OCI-LY7 (cell line): Measurements from ENCODE around the gene SCNN1B. TPM values are rescaled to one million over a fixed set of nuclear protein-coding genes. Genes with fewer than 3 reads are reported as not detected.

Source experiments
- BruUV-seq: library from RNA; stranded (reverse); fragments of 400-500 nt; replicated peaks from 2 replicates; lab custom pipeline; 2021; lab: Mats Ljungman, UMichigan
- CTCF ChIA-PET: fragments of 300-600 bp; sonication (Branson Sonifier 250); formaldehyde crosslinking; loops from one replicate; lab custom pipeline; 2022; ENCODE audit warnings: antibody characterized with exemption; ENCODE audit not compliant: unreplicated experiment; lab: Charles Lee
- POLR2A ChIA-PET: fragments of 300-600 bp; sonication (Branson Sonifier 250); formaldehyde crosslinking; loops from one replicate; lab custom pipeline; 2022; ENCODE audit warnings: antibody characterized with exemption; lab: Charles Lee
- DNase-seq: peaks from one replicate; pipeline ENCODE4 v3.0.0-alpha.2; 2015; ENCODE audit warnings: low spot score
- H2AFZ ChIP-seq: fragments of 200-600 bp; sonication (generic), shearing (Covaris generic); 2 replicates; pipeline ENCODE4 v1.6.1; 2014; ENCODE audit warnings: mild to moderate bottlenecking, antibody characterized with exemption, low read length, moderate library complexity
- H3K27ac ChIP-seq: fragments of 200-600 bp; sonication (generic); 2 replicates; pipeline ENCODE4 v1.5.1; 2014; ENCODE audit warnings: mixed run types, low read depth, mild to moderate bottlenecking, moderate library complexity, low read length, inconsistent platforms; ENCODE audit not compliant: poor library complexity, severe bottlenecking
- H3K36me3 ChIP-seq: fragments of 200-600 bp; sonication (generic); 2 replicates; pipeline ENCODE4 v1.6.1; 2014; ENCODE audit warnings: mild to moderate bottlenecking, antibody characterized with exemption, low read length, moderate library complexity, mixed read lengths; ENCODE audit not compliant: insufficient read depth
- H3K4me1 ChIP-seq: fragments of 200-600 bp; sonication (generic); 2 replicates; pipeline ENCODE4 v1.5.1; 2014; ENCODE audit warnings: mild to moderate bottlenecking, low read length; ENCODE audit not compliant: insufficient read depth, poor library complexity, severe bottlenecking
- H3K4me2 ChIP-seq: fragments of 200-600 bp; sonication (generic); 2 replicates; pipeline ENCODE4 v1.6.1; 2014; ENCODE audit warnings: mild to moderate bottlenecking, low read length
- H3K4me3 ChIP-seq: fragments of 200-600 bp; sonication (generic); 2 replicates; pipeline ENCODE4 v1.5.1; 2014; ENCODE audit warnings: mild to moderate bottlenecking, low read depth, low read length; ENCODE audit not compliant: poor library complexity, severe bottlenecking
- H3K79me2 ChIP-seq: fragments of 200-600 bp; sonication (generic); 2 replicates; pipeline ENCODE4 v1.6.1; 2016; ENCODE audit warnings: low read depth, mild to moderate bottlenecking, low read length, moderate library complexity, mixed read lengths; ENCODE audit not compliant: insufficient read depth
- H3K9me2 ChIP-seq: fragments of 200-600 bp; sonication (generic); 2 replicates; pipeline ENCODE4 v1.6.1; 2016; ENCODE audit warnings: mild to moderate bottlenecking, low read length, mixed read lengths; ENCODE audit not compliant: insufficient read depth
- H3K9me3 ChIP-seq: fragments of 200-600 bp; sonication (generic); 2 replicates; pipeline ENCODE4 v1.6.1; 2014; ENCODE audit warnings: mild to moderate bottlenecking, mixed run types, low read length, mixed read lengths
- H4K20me1 ChIP-seq: fragments of 200-600 bp; sonication (generic); 2 replicates; pipeline ENCODE4 v1.6.1; 2014; ENCODE audit warnings: mild to moderate bottlenecking, antibody characterized with exemption, low read length, moderate library complexity, mixed read lengths; ENCODE audit not compliant: insufficient read depth
- EZH2phosphoT487 ChIP-seq: fragments of 200-600 bp; sonication (generic); IDR thresholded peaks from 2 replicates; pipeline ENCODE4 v1.6.1; 2018; ENCODE audit warnings: low read depth, borderline replicate concordance, mild to moderate bottlenecking, mixed run types, antibody characterized with exemption, low read length, moderate library complexity, mixed read lengths
- intact Hi-C: fragments of 100-400 bp; cut with micrococcal nuclease; formaldehyde crosslinking; loops from one replicate; pipeline ENCODE4 v1.10.0; 2022; ENCODE audit not compliant: unreplicated experiment
- total RNA-seq, 2 experiments: library from RNA; depleted of rRNA in 1 of 2; stranded (reverse); fragments of >200 nt in 1 of 2; shearing (Covaris generic) in 1 of 2; gene quantifications; 2 replicates each; pipeline ENCODE4 v1.2.3, GENCODE V29; 2014 to 2022
- TF ChIP-seq, protein P1 (sequence below): fragments of 200-600 bp; sonication (generic); conservative IDR thresholded peaks from 2 replicates; pipeline ENCODE4 v1.5.1; 2014; ENCODE audit warnings: mild to moderate bottlenecking, antibody characterized with exemption, low read length, moderate library complexity, mixed read lengths

The SCNN1B gene
- total RNA-seq, 2 experiments from 2014 or later, result 0.23 TPM; not detected in 1

GRCh38 chr16:23290189-23291062, 11.7 kb upstream of the SCNN1B start:
- TF ChIP-seq, protein P1, sequence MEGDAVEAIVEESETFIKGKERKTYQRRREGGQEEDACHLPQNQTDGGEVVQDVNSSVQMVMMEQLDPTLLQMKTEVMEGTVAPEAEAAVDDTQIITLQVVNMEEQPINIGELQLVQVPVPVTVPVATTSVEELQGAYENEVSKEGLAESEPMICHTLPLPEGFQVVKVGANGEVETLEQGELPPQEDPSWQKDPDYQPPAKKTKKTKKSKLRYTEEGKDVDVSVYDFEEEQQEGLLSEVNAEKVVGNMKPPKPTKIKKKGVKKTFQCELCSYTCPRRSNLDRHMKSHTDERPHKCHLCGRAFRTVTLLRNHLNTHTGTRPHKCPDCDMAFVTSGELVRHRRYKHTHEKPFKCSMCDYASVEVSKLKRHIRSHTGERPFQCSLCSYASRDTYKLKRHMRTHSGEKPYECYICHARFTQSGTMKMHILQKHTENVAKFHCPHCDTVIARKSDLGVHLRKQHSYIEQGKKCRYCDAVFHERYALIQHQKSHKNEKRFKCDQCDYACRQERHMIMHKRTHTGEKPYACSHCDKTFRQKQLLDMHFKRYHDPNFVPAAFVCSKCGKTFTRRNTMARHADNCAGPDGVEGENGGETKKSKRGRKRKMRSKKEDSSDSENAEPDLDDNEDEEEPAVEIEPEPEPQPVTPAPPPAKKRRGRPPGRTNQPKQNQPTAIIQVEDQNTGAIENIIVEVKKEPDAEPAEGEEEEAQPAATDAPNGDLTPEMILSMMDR, result no peak
- no peak for TF ChIP-seq EZH2phosphoT487
- Histone ChIP-seq H4K20me1 (no peaks in the 10 kb centered on the region), H2AFZ (no peak overlapping the region), H3K27ac (no peak overlapping the region), H3K4me3 (no peak overlapping the region), H3K36me3 (no peaks in the 10 kb centered on the region), H3K9me3 (no peaks in the 10 kb centered on the region), H3K4me2 (no peak overlapping the region), H3K4me1 (peaks cover 21% of the 10 kb centered on the region), H3K79me2 (no peaks in the 10 kb centered on the region), H3K9me2 (no peaks in the 10 kb centered on the region)
- CTCF ChIA-PET, result no interaction called here
- no TSS peak for BruUV-seq
- intact Hi-C loops, result no loop called here
- POLR2A ChIA-PET, result interaction anchor here (0.6 to 0.7 kb wide), 2 partner anchors 372 to 400 kb away, joined by 3 to 4 read pairs; no protein-coding TSS in a partner anchor
- DNase-seq, result no peak

DNA sequence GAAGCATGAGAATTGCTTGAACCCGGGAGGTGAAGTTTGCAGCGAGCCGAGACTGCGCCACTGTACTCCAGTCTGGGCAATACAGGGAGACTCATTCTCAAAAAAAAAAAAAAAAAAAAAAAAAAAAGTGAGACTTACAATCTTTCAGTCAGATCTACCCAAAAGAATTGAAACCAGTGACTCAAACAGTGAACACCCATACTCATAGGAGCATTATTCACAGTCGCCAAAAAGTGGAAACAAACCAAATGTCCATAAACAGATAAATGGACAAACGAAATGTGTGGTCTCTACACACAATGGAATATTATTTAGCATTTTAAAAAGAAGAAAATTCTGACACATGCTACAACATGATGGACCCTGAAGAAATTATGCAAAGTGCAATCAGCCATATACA, 9.1 kb upstream of the SCNN1B start:
- DNase-seq, result no peak
- no peak overlapping the region for H3K4me2 ChIP-seq
- peaks cover 9% of the 10 kb centered on the region; the same call in 1 of the 2 replicates for H3K9me3 ChIP-seq
- no peak overlapping the region for H3K27ac ChIP-seq
- no peak for TF ChIP-seq EZH2phosphoT487
- TF ChIP-seq, protein P1, result no peak
- H3K4me1 ChIP-seq, result peaks cover 18% of the 10 kb centered on the region
- BruUV-seq, result no TSS peak
- H3K79me2 ChIP-seq, result no peaks in the 10 kb centered on the region
- no peaks in the 10 kb centered on the region for H3K36me3 ChIP-seq
- H3K9me2 ChIP-seq, result no peaks in the 10 kb centered on the region
- intact Hi-C loops, result no loop called here
- CTCF ChIA-PET, result no interaction called here
- POLR2A ChIA-PET, result no interaction called here
- H4K20me1 ChIP-seq, result no peaks in the 10 kb centered on the region
- no peak overlapping the region for H3K4me3 ChIP-seq
- H2AFZ ChIP-seq, result no peak overlapping the region

GRCh38 chr16:23294260-23294659, 7.8 kb upstream of the SCNN1B start:
- ChIA-PET POLR2A (interaction anchor here (0.6 kb wide), 1 partner anchor 248 kb away, joined by 3 read pairs; no protein-coding TSS in a partner anchor), CTCF (no interaction called here)
- no TSS peak for BruUV-seq
- intact Hi-C loops, result no loop called here
- Histone ChIP-seq H3K36me3 (no peaks in the 10 kb centered on the region), H3K27ac (no peak overlapping the region), H3K9me2 (no peaks in the 10 kb centered on the region), H2AFZ (no peak overlapping the region), H3K4me1 (peaks cover 5% of the 10 kb centered on the region), H3K9me3 (peaks cover 9% of the 10 kb centered on the region; the same call in 1 of the 2 replicates), H4K20me1 (no peaks in the 10 kb centered on the region), H3K79me2 (no peaks in the 10 kb centered on the region), H3K4me2 (no peak overlapping the region), H3K4me3 (no peak overlapping the region)
- TF ChIP-seq EZH2phosphoT487, result no peak
- TF ChIP-seq, protein P1, result no peak
- no peak for DNase-seq
